HCT116 (cell line): Measurements from ENCODE around the gene VWF. TPM values are rescaled to one million over a fixed set of nuclear protein-coding genes. Genes with fewer than 3 reads are reported as not detected.

Source experiments
- ATAC-seq: fragments of 200-7000 bp; cut with Tn5 transposase; 2 replicates; pipeline ENCODE4 v1.9.1; 2020; ENCODE audit warnings: mild to moderate bottlenecking, moderate library complexity
- BruUV-seq: library from RNA; stranded (reverse); fragments of 400-500 nt; replicated peaks from 2 replicates; lab custom pipeline; 2021; lab: Mats Ljungman, UMichigan
- CTCF ChIA-PET: fragments of 300-600 bp; sonication (Branson Sonifier 250); formaldehyde crosslinking; loops from one replicate; lab custom pipeline; 2021; ENCODE audit warnings: antibody characterized with exemption; lab: Charles Lee
- POLR2A ChIA-PET: fragments of 300-600, 350-600 bp; sonication (Branson Sonifier 250); formaldehyde crosslinking; loops from one replicate; lab custom pipeline; 2021; ENCODE audit warnings: antibody characterized with exemption; lab: Charles Lee
- RAD21 ChIA-PET, 2 experiments: fragments of 300-600 bp; sonication (Branson Sonifier 250); formaldehyde crosslinking; loops; one replicate each; lab custom pipeline; 2023; ENCODE audit warnings: low total read pairs in 2 of 2; ENCODE audit not compliant: uncharacterized antibody in 2 of 2, unreplicated experiment in 2 of 2, low non-redundant PET in 1 of 2; lab: Charles Lee
- DNase-seq: peaks from one replicate; pipeline ENCODE4 v3.0.0-alpha.2; 2010; ENCODE audit warnings: low read depth, low spot score
- H2AFZ ChIP-seq: fragments of 200-600 bp; shearing (Covaris generic), sonication (generic); 2 replicates; pipeline ENCODE4 v1.6.1; 2017; ENCODE audit warnings: low read depth, mixed run types, mixed read lengths, antibody characterized with exemption, low read length; ENCODE audit not compliant: poor library complexity, severe bottlenecking
- H3K27ac ChIP-seq: 2 replicates; pipeline ENCODE4 v1.5.1; 2012; ENCODE audit warnings: low read depth, low read length
- H3K27me3 ChIP-seq: fragments of 200-600 bp; sonication (generic); 2 replicates; pipeline ENCODE4 v1.6.1; 2016; ENCODE audit warnings: mixed run types, low read length, mixed read lengths; ENCODE audit not compliant: insufficient read depth
- H3K36me3 ChIP-seq, 2 experiments: fragments of 200-500 bp in 1 of 2; fragments of 200-600 bp in 1 of 2; sonication (Bioruptor generic) in 1 of 2; sonication (generic) in 1 of 2; 2 replicates each; pipeline versions ENCODE4 v1.5.1 to v1.6.1; 2014 to 2016; ENCODE audit warnings: low read length in 2 of 2, inconsistent platforms in 1 of 2, mixed read lengths in 1 of 2, mixed run types in 1 of 2; ENCODE audit not compliant: insufficient read depth in 2 of 2, control insufficient read depth in 1 of 2
- H3K4me1 ChIP-seq, 2 experiments: fragments of 200-600 bp in 1 of 2; sonication (generic) in 1 of 2; 2 replicates each; pipeline versions ENCODE4 v1.5.1 to v1.6.1; 2012 to 2017; ENCODE audit warnings: low read length in 2 of 2, inconsistent platforms in 1 of 2, mild to moderate bottlenecking in 1 of 2, mixed read lengths in 1 of 2, mixed run types in 1 of 2, moderate library complexity in 1 of 2; ENCODE audit not compliant: insufficient read depth in 2 of 2, control insufficient read depth in 1 of 2
- H3K4me2 ChIP-seq: fragments of 200-600 bp; sonication (generic); 2 replicates; pipeline ENCODE4 v1.6.1; 2017; ENCODE audit warnings: mixed run types, low read length, mixed read lengths
- H3K4me3 ChIP-seq, 2 experiments: fragments of 200-600 bp in 1 of 2; sonication (generic) in 1 of 2; replicated peaks in 1 of 2; 2 replicates each; pipeline ENCODE4 v1.5.1; 2011 to 2016; ENCODE audit warnings: low read length in 2 of 2, control low read depth in 1 of 2, low read depth in 1 of 2, mild to moderate bottlenecking in 1 of 2, mixed read lengths in 1 of 2, mixed run types in 1 of 2
- H3K79me2 ChIP-seq: fragments of 200-600 bp; sonication (generic); 2 replicates; pipeline ENCODE4 v1.6.1; 2017; ENCODE audit warnings: mild to moderate bottlenecking, mixed run types, low read length, moderate library complexity, mixed read lengths; ENCODE audit not compliant: insufficient read depth
- H3K9ac ChIP-seq: fragments of 200-600 bp; sonication (generic); 2 replicates; pipeline ENCODE4 v1.6.1; 2016; ENCODE audit warnings: low read length, mixed read lengths
- H3K9me2 ChIP-seq: fragments of 200-600 bp; sonication (generic), shearing (Covaris generic); 2 replicates; pipeline ENCODE4 v1.6.1; 2017; ENCODE audit warnings: mixed run types, mild to moderate bottlenecking, moderate library complexity; ENCODE audit not compliant: insufficient read depth
- H3K9me3 ChIP-seq, 2 experiments: fragments of 200-500 bp in 1 of 2; fragments of 200-600 bp in 1 of 2; sonication (Bioruptor generic) in 1 of 2; sonication (generic) in 1 of 2; 2 replicates each; pipeline ENCODE4 v1.6.1; 2014 to 2017; ENCODE audit warnings: low read length in 2 of 2, mixed read lengths in 2 of 2, inconsistent platforms in 1 of 2, low read depth in 1 of 2, mild to moderate bottlenecking in 1 of 2, mixed run types in 1 of 2, moderate library complexity in 1 of 2; ENCODE audit not compliant: control insufficient read depth in 1 of 2, insufficient read depth in 1 of 2
- H4K20me1 ChIP-seq: fragments of 200-600 bp; sonication (generic), shearing (Covaris generic); 2 replicates; pipeline ENCODE4 v1.6.1; 2017; ENCODE audit warnings: mixed run types, mild to moderate bottlenecking, moderate library complexity; ENCODE audit not compliant: insufficient read depth
- CEBPB ChIP-seq: IDR thresholded peaks from 2 replicates; pipeline ENCODE4 v1.6.1; 2012; ENCODE audit warnings: low read depth
- ELF1 ChIP-seq: IDR thresholded peaks from 2 replicates; pipeline ENCODE4 v1.6.1; 2012; ENCODE audit warnings: low read depth, borderline replicate concordance
- EZH2 ChIP-seq: fragments of 200-600 bp; sonication (generic); IDR thresholded peaks from 2 replicates; pipeline ENCODE4 v1.6.1; 2017; ENCODE audit warnings: antibody characterized with exemption, mixed run types
- FOSL1 ChIP-seq: IDR thresholded peaks from 2 replicates; pipeline ENCODE4 v1.6.1; 2012; ENCODE audit warnings: low read depth
- JUND ChIP-seq: IDR thresholded peaks from 2 replicates; pipeline ENCODE4 v1.6.1; 2012
- POLR2A ChIP-seq: IDR thresholded peaks from 2 replicates; pipeline ENCODE4 v1.7.0; 2011; ENCODE audit warnings: borderline replicate concordance; ENCODE audit not compliant: insufficient read depth, insufficient read length; ENCODE audit errors: extremely low read depth
- REST ChIP-seq: IDR thresholded peaks from 2 replicates; pipeline ENCODE4 v1.6.1; 2012; ENCODE audit warnings: low read depth
- SIN3A ChIP-seq: IDR thresholded peaks from 2 replicates; pipeline ENCODE4 v1.6.1; 2012; ENCODE audit warnings: low read depth
- TCF7L2 ChIP-seq: IDR thresholded peaks from 2 replicates; pipeline ENCODE4 v1.7.0; 2011; ENCODE audit warnings: borderline replicate concordance, inconsistent platforms; ENCODE audit not compliant: insufficient read depth, insufficient read length; ENCODE audit errors: extremely low read depth
- YY1 ChIP-seq: IDR thresholded peaks from 2 replicates; pipeline ENCODE4 v1.6.1; 2011; ENCODE audit warnings: low read length, low read depth, moderate library complexity, mild to moderate bottlenecking; ENCODE audit not compliant: insufficient replicate concordance; ENCODE audit errors: extremely low read depth
- intact Hi-C: fragments of 100-400 bp; cut with micrococcal nuclease; formaldehyde crosslinking; loops from 2 replicates; pipeline ENCODE4 v1.10.0; 2022
- total RNA-seq: library from RNA; stranded (reverse); gene quantifications from one replicate; pipeline ENCODE4 v1.2.1, GENCODE V29; 2021; ENCODE audit not compliant: unreplicated experiment
- TF ChIP-seq, protein P1 (sequence below): IDR thresholded peaks from 2 replicates; pipeline ENCODE4 v1.6.1; 2012

VWF gene
- total RNA-seq, 1 experiment from 2014 or later: 0.57 TPM

GRCh38 chr12:6106218-6106617 lies 18.3 kb downstream of the VWF start:
- ATAC-seq: no peak
- CTCF ChIA-PET: no interaction called here

More at GRCh38 chr12:6106218-6106617, 18.3 kb downstream of the VWF start:
- Histone ChIP-seq H3K9me2 (no peaks in the 10 kb centered on the region), H4K20me1 (no peaks in the 10 kb centered on the region), H3K4me2 (no peak overlapping the region), H3K4me1 (peaks cover 11 to 25% of the 10 kb centered on the region in 2 experiments), H3K36me3 (no peaks in the 10 kb centered on the region), H3K27me3 (no peaks in the 10 kb centered on the region), H2AFZ (no peak overlapping the region), H3K9ac (no peak overlapping the region), H3K9me3 (no peaks in the 10 kb centered on the region), H3K4me3 (no peak overlapping the region), H3K27ac (no peak overlapping the region), H3K79me2 (no peaks in the 10 kb centered on the region)
- BruUV-seq: no TSS peak
- RAD21 ChIA-PET: no interaction called here
- DNase-seq: no peak
- POLR2A ChIA-PET: no interaction called here
- intact Hi-C loops: loop anchor here (10.0 kb wide), 1 partner anchor 931 kb away; no protein-coding TSS in a partner anchor
- TF ChIP-seq TCF7L2 (no peak), EZH2 (no peak), JUND (no peak), REST (no peak), ELF1 (no peak), POLR2A (no peak), FOSL1 (no peak), SIN3A (no peak), CEBPB (no peak), YY1 (no peak)
- TF ChIP-seq, protein P1, sequence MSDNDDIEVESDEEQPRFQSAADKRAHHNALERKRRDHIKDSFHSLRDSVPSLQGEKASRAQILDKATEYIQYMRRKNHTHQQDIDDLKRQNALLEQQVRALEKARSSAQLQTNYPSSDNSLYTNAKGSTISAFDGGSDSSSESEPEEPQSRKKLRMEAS: no peak
